Stimulated activated CD4-positive, alpha-beta T cell treated with anti-CD3 and anti-CD28 coated beads, Interleukin-15, amount 100 ng/mL, for 24 hours (primary cell): Measurements from ENCODE around the gene GNAL.
A peak's percentile ranks its signal among the peaks of the same experiment; 100 is the strongest.
"Not testable (repeated sequence)": the region's sequence is repeated elsewhere in the genome, so short reads cannot be mapped to it uniquely, and the experiment has no call there.

ENCODE experiments used
- DNase-seq: peaks from one replicate; pipeline ENCODE4 v3.0.0-alpha.2; 2020

GNAL gene

DNA sequence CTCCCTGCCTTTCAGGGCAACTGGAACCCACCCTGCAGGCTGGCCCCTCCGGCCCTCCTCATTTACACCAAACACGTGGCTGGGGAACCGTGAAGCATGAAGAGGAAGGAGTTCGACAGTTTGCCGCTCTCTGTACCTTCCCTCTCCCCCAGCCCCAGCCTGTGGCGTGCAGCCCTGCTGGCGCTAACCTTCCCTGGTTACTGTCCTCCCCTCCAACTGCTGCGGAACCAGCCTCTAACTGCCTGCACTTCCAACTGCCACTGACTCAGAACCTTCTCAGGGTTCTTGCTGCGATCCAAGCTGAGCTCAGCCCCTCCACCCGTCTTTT, 19.2 kb upstream of the GNAL start:
- DNase-seq = no peak

DNA sequence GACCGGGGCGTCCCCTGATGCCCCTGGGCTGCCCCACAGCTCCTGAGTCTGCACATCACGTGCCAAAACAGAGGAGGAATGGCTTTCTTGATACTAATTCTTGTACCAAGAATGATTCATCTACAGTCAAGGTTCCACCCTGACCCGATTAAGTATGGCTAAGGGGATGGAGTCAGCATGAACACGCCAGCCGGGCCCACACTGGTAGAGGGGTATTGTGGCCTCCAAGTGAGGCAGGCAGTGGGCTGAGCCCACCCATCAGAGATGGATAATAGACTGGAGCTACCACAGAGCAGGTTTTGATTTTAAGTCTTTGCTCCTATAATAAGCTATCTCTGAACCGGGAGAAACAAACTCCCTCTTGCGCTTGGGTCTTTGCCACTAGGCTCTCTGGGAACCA, 17.9 kb upstream of the GNAL start:
- no peak for DNase-seq

DNA sequence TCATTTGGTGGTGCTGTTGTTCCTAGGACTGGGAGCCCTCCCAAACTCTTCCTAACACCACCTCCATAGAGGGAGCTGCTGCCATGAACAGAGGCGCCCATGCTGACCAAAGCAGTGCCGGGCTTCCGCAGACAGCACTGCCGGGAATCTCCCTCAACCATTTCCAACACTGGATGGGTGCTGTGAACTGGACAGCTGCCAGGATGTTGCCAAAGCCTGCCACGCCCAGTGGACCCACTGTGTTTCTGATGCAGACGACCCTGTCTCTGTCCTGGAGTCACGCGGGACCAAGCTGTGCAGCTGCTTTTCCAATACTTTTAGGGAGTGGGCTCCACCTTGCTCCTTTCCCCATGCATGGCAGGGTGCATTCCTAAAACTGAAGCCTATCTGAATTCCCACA, 16.9 kb upstream of the GNAL start:
- DNase-seq = no peak

DNA sequence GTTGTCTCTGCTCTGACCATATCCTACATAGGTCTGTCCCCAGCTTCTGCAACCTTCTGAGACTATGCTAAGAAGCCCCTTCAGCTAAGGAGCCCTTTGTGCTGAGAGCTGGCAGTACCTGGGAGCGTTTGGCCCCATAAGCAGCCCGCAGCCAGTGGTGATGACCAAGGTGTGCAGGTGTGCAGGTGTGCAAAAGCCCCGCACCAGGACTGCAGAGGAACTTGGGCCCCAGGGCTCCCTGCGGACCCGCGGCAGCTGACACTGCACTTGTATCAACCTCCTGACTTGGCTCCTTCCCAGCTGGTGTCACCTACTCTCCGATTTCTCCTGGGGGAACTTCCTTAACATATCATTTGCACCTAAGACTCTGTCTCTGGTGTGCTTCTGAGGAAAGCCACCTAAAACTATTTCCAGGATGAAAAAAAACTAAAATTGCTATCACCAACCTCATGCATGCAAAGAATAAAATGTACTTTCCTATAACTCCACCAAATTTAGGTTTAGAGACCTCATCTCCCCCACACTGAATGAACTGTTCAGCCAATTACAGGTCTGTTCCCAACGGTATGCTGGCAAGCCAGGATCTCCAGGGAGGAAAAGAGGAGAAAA, 16.1 kb upstream of the GNAL start:
- DNase-seq = no peak

DNA sequence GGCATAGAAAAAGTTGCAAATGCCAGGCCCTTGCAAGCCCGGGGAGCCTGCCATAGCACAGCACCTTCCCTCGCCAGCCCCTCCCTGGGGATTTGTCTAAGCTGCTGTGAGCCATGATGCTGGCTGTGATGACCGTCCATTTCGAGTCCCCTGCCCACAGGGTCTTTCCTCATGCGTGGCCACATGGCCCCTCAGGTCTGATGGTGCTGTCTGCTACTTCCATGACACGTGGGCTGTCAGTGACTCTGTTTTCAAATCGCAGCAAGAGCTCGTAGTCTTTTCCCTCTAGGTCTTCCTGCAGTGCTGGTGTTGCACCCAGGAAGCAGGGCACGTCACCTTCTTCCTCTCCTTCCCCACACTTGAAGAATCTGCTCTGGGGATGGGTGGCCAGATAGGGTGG, 15.5 kb upstream of the GNAL start:
- no peak for DNase-seq

DNA sequence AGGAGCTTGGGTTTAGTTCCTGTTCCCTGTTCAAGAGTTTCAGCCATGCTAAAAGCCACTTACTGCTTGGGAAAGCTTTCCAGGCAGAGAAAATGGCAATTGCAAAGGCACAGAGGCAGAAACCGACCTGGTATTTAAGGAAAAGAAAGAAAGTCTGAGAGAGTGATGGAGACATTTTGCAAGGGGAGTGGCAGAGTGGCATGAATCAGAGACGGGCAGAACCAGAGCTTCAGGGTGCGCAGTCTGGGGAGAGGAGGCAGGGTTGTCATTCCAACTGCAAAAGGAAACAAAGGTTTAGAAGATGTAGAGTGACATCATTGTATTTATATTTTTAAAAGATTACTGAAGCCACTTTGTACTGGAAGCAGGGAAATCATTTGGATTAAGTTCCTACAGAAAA, 14.9 kb upstream of the GNAL start:
- no peak for DNase-seq

DNA sequence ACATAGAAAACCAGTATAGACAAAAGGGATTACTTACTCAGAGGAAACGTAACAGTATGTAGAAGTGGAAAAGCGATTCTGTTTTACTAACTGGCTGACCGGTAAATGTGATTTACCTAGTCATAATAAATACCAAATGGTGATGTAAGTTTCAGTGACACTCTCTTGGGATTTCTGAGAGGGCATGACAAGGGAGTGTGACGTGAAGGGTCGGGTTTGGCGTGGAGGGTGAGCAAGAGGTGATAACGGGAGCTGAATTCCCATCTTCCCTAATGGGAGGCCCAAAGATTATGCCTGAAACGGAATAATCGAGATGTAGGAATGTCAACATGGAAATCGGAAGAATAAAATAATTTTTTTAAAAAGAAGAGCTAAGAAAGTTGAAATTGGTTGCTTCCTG, 12.7 kb upstream of the GNAL start:
- no peak for DNase-seq

DNA sequence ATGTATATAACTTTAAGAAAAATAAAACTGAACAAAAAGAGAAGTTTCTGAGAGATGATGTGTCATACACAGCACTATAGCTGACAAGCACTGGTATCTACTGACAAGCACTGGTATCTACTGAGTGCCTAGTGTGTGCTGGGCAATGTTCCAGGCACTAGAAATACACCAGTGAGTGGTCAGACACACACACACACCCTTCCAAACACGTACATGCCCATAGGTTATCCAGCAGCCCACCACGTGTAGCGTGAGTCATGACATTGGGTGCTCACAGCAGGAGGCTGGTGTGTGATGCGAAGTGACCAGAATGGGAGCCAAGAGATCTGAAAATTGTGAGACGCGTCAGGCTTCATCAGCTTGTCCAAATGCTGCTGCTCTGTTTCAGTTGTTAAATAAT, 12.2 kb upstream of the GNAL start:
- DNase-seq = no peak

DNA sequence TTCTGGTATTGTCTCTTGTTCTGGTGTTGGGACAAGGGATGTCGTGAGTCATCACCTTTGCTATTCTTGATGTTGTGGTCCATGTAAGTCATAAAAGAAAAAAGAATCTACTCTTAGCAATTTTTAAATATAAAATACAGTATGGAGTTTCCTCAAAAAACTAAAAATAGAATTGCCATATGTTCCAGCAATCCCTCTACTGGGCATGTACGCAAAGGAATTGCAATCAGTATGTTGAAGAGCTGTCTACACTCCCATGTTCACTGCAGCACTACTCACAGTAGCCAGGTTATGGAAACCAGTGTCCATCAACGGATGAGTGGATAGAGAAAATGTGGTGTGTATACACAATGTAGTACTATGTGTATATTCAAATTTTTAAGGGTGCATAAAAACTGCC, 10.9 kb upstream of the GNAL start:
- DNase-seq = no peak

DNA sequence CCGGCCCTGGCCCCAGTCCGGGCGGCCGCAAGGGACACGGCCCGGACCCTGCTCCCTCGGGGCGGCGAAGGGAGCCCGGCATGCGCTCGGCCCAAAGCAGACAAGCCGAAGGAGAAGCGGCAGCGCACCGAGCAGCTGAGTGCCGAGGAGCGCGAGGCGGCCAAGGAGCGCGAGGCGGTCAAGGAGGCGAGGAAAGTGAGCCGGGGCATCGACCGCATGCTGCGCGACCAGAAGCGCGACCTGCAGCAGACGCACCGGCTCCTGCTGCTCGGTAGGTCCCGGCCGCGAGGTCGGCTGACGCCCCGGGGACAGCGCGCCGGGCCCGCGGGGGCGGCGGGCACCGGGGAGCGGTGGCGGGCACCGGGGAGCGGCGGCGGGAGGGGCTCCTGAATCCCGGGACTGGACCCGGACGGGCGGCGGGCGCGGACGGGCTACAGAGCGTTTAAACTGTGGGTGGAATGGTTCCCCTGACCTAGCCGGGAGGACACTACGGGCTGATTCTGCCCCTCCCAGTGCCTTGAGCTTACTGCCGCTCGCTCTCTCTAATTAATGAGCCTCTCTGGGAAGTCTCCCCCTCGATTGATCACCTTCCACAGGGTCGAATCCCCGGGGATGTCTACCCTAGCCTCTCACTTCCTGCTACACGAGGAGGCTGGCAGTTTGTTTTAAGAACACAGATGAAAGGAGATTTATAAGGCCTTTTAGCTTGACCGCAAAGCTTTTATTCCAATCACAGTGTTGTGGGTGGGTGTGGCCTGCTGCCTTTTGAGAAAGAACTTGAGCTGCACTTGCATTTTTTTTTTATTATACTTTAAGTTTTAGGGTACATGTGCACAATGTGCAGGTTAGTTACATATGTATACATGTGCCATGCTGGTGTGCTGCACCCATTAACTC, 853 bp downstream of the GNAL start:
- DNase-seq = peak; percentile 29

DNA sequence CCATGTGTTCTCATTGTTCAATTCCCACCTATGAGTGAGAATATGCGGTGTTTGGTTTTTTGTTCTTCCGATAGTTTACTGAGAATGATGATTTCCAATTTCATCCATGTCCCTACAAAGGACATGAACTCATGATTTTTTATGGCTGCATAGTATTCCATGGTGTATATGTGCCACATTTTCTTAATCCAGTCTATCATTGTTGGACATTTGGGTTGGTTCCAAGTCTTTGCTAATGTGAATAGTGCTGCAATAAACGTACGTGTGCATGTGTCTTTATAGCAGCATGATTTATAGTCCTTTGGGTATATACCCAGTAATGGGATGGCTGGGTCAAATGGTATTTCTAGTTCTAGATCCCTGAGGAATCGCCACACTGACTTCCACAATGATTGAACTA, 1.6 kb downstream of the GNAL start:
- DNase-seq = not testable (repeated sequence)

DNA sequence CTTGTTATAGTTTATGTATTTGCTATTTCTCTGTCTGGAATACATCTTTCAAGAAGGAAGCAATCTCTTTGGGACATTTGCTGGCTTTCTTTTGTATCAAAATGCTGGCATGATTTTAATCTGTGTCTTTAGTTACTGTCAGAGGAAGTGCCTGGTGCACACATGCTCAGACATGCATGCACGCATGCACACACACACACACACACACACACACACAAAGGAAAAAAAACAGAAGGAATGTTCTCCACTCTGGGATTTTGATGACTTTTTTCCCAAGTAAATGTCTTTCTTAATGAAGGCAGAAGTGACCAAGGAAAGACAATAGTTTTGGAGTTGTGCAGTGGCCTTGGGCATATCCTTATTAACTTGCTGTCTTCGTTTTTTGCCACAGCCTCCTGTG, 6.7 kb downstream of the GNAL start:
- DNase-seq = no peak

DNA sequence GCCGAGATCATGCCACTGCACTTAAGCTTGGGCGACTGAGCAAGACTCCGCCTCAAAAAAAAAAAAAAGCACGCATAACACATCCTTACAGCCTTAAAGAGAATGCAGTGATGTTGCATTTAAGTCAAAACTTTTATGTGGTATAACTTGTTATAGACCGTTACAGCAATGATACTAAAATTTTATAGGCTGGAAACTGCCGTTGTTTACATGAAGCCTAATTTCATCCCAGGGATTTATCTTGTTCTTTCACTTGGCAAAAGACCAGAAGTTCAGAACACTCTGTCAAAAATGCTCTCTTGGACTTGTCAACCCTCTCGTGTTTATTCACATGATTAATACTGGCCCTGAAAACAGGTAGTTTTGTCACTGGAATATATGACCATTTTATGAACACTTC, 7.4 kb downstream of the GNAL start:
- no peak for DNase-seq

DNA sequence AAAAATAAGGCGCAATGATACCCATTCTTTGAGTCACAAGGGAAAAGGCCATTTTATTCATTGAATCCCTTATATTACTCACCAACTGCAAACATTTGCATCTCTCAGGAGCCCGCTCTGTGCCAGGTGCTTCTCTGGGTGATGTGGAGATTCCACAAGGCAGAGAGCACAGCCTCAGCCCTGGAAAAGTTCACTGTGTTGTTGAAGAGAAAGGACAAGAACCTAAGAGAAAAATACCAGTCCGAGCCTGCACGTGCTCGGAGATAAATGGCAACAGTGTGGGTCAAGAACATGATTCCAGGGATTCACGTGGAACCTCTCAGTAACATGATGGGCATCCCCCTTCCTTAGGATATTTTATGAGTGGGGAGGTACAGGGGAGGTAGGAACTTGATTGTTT, 11.8 kb downstream of the GNAL start:
- DNase-seq = no peak

DNA sequence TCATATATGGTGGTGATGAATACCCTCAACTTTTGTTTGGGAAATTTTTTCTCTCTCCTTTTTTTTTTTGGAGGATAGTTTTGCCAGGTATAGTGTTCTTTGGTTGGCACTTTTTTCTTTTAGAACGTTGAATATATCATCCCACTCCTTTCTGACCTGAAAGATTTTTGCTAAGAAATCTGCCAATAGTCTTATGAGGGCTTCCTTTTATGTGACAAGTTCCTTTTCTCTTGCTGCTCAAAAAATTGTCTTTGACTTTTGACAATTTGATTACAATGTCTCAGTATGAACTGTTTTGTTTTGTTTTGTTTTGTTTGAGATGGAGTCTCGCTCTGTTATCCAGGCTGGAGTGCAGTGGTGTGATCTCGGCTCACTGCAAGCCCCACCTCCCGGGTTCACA, 21.5 kb downstream of the GNAL start:
- no peak for DNase-seq

DNA sequence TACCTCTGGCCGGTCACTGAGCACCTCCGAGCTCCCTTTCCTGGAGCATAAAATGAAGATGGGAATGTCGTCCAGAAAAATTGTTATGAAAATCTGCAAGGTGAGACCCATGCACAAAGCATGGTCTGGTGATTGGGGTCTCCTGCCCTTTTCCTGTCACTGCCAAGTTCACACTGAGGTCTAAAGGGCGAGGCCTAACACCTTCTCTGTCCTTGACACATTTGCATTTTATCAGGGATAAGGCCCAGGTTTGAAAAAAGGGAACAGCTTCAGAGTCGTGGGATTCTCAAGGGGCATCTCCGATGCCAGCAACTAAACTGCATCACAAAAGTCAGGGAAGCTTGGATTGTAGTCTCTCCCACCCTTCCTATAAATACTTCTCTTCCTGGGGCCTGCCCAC, 24.7 kb downstream of the GNAL start:
- no peak for DNase-seq

DNA sequence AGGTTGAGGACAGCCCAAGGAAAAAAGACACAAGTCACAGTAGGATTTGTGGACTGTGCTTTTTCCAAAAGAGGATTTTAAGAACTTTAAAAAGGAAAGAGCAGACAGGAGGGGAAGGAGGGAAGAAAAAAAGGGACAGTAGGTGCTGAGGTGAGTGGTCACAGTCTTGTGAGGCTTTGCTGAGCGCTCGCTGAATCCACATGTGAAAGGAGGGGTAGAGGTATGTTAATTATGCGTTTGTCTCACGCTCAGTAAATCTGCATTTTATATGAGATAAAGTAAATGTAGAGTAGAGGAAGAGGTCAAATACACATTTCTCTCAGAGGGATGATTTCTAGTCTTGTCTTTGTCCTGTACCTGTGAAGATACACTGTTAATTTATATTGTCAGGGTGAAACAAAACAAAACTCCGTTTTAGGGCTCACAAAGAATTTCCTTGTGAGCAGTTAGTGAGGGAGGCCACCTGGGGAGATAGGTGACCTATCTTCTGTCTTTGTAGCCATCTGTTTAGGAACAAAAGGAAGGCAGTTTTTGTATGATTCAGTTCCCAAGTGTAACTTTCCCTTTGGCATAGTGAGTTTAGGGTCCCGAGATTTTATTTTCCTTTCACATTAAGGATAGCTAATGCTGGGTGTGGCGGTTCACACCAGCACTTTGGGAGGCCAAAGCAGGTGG, 25.3 kb downstream of the GNAL start:
- DNase-seq = no peak

DNA sequence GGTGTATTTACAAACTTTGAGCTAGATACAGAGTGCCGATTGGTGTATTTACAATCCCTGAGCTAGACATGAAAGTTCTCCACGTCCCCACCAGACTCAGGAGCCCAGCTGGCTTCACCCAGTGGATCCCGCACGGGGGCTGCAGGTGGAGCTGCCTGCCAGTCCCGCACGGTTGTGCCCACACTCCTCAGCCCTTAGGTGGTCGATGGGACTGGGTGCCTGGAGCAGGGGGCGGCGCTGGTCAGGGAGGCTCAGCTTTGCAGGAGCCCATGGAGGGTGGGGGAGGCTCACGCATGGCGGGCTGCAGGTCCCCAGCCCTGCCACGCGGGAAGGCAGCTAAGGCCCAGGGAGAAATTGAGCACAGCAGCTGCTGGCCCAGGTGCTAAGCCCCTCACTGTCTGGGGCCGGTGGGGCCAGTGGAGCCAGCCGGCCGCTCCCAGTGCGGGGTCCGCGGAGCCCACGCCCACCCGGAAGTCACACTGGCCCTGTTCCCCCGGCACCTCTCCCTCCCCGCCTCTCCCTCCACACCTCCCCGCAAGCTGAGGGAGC, 27.8 kb downstream of the GNAL start:
- DNase-seq = not testable (repeated sequence)

DNA sequence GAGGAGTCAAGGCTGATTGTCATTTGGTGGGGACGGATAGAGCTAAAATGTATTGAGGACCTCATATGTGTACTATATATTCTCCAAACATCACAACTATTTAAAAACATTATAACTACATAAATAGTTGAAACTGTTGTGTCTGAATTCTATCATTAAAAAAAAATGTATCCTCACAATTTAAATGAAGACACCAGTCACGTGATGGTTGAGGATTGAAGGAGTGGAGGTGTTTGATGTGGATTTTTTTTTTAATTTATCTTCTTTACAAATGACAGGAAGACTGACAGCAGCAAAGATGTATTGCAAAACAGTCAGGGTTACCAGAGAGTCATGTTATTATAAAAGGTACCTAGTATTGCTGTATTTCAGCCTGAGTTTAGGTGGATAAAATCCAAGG, 30.0 kb downstream of the GNAL start:
- no peak for DNase-seq

DNA sequence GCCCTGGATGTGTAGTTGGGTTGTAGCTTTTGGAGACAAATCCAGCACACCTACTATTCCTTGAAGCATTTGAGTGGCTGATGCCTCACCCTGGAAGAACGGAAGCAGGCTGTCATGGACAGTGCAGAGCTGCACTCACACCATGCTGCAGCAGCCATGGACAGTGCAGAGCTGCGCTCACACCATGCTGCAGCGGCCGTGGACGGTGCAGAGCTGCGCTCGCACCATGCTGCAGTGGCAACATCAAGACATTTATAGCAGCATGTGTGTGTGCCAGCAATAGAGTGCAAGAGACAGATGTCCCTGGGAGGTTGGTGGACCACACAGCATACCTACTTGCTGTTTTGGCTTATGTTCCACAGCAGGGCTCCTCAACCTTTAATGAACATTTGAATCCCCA, 30.6 kb downstream of the GNAL start:
- DNase-seq = no peak

DNA sequence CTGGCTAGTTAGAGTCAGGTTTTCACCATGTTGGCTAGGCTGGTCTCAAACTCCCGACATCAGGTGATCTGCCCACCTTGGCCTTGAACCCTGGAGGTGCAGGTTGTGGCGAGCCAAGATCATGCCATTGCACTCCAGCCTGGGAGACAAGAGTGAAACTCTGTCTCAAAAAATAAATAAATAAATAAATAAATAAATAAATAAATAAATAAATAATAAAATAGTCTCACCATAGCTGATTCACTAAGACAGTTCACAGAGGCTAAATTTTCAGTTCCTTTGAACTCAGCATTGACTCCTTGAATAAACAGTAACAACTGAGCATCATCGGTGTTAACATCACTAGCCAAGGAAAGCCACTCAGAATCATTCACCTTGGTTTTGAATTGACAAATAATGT, 32.7 kb downstream of the GNAL start:
- DNase-seq = no peak

DNA sequence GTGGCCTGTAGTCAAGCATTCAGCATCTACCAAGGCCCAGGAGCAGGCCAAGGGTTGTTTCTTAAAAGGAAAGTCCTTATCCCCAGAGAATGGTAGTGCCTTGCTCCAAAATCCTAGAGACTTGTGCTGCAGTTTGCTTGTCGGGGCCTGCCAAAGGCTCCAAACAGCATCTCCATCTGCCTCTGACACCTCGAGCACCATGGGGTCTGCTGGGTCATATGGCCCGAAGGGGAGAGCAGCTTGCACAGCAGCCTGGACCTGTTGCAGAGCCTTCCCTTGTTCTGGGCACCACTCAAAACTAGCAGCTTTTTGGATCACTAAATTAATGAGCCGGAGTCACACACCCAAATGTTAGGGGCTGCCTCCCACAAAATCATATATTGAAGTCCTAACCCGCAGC, 35.7 kb downstream of the GNAL start:
- DNase-seq = no peak

DNA sequence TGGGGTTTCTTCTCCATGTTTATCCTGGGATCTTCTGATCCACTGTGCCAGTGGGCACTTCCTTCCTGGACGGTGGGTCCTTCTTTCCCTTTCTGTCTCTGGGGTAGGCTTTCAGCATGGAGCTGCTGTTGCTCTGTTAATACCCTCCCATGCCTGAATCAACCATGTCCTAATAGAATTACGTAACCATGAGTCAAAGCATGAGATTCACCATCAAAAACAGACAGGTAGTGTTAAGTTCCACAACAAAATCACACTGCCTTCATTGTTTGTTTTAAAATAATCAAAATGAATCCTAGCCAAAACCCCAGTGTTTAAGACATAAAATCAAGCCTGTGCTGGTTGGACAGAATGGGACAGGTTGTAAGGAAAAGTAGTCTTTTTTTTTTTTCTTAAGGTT, 37.5 kb downstream of the GNAL start:
- DNase-seq = no peak

DNA sequence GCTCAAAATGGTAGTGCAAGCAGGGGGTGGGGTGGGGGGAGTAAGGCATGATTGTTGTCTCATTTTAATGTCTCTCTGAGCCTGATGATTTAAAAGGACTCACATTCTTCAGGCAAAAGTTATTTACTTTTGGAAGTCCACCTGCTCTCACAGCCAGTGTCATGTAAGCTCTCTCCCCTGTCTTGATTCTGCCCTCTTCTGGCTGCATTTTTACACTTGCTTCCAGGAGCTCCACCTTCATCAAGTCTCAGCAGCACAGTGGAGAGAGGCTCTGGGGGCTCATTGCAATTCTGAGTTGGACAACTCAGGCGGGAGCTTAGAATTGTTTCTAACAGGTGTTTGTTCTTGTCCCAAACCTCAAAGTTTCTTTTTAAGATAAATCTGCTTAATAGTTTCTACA, 39.2 kb downstream of the GNAL start:
- no peak for DNase-seq
